Activated CD4-positive, CD25-positive, alpha-beta regulatory T cell treated with anti-CD3 and anti-CD28 coated beads, Interleukin-2, amount 50 U/mL, for 16 hours (primary cell): ENCODE measurements around the gene PTPRT.

Source experiments
- DNase-seq: peaks from one replicate; pipeline ENCODE4 v3.0.0-alpha.2; 2020; ENCODE audit warnings: low read depth, low spot score

The PTPRT gene

DNA sequence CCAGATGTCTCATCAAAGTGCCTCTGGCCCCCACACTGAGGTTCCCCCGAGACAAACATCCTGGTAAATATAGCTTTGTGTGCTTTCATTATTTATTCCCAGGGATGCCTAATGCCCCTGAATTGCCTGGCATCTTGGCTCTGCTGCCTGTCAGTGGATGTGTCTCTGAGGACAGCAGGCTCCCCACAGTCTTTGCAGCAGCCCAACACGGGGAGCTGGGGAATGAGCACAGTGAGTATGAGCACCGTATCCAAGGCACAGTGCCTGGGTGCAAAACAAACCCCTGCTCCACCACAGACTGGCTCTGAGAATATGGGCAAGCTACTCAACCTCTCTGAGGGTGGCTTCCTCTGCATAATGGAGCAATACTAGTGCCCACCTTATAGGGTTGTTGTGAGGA lies 165.9 kb downstream of the PTPRT start:
- no peak for DNase-seq

DNA sequence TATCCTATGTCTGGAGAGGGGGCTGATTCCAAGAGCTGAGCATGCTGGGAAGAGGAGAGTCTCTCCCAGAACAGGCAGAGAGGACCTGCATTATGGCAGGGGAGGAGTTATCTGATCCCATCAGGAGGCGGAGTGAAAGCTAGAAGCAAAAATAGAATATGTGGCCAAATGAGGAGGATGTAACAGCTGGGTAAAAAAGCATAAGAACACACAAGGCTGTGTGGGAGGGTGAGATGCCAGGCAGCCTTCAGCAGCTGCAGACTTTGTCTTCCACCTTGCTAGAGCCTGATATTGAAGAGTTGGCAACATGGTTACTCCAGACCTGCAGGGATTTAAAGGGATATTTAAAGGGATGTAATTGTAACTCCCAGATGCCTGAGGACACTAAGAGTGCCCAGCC lies 167.1 kb downstream of the PTPRT start:
- no peak for DNase-seq

DNA sequence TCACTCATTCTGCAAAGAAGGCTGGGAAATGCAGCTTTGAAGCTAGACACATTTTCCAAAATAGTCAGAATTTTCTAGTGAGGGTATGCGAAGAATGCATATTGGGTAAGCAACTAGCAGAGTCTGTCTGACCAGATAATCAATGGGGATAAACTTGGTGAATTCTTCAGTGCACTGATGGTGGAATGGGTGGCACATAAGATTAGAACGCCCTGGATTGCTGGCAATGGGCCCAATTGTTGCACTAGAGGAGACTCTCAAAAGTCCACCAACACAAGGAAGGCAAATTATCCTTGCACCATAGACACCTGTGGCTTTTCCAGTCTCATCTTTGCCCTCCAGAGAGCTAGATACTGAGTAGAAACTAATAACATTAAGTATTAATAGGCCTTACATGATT lies 167.6 kb downstream of the PTPRT start:
- DNase-seq, result no peak

DNA sequence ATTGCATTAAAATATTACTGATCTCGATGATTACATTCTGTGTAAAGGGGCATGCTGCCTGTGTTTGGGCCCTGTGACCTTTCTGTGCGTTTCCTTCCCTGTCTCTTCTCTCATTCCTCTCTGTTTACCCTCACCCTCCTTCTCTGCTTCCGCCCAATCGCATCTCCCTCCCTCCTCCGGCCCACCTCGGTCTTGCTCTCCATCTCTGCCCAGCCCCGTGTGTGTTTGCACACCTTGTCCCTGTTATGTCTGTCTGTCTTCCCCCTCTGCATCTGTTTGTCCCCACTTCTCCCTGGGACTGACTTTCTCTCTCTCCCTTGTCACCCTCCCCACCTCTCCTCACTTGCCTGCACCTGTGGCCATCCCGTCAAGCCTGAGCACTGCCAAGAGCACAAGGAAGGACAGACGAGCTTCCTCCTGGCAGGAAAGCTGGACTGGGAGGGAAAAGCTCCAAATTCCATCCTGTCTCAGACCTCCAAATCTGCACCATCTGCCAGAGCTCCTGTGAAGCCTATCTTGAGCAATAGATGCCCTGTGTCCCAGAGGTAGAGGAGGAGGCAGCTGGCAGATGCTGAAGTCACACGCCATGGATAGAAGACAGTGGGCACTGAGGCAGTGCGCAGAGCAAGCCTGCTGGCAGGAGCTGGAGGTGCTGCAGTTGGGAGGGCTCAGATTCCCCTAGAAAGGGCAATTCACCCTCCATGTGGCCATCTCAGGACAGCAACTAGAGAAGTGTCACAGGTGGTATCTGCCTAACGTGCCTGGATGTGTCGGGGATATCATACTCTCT lies 172.3 kb downstream of the PTPRT start:
- DNase-seq, result no peak

DNA sequence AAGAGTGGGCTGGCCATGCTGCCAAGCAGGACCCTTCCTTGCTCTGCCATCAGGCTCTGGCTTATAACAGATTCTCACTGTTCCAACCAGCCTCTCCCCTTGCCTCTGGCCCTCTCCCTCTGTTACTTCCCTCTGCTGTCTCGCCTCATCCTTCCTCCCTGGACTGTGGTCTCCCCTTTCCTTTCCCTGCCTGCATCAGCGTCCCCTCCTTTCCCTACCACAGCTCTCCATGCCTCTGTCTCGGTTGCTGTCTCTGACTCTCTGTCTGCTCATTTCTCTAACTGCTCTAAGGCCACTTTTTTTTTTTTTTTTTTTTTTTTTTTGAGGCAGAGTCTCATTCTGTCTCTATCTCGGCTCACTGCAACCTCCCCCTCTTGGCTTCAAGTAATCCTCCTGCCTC lies 173.4 kb downstream of the PTPRT start:
- DNase-seq, result no peak

DNA sequence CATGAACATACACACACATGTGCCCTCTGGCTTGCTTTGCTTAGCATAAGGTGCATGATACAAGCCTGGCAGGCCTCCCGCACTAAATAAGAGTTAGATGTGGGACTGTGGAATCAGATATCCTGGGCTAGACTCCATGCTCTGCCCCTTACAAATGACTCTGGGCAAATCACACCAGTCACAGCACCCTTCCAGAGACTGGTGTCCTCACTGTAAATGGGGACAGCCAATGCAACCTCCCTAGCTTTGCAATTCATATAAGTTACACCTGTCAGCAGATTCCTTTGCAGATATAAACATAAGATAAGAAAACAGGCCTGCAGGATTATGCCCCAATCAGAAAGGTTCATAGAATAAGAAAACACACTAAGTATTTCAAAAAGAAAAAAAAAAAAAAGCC lies 174.1 kb downstream of the PTPRT start:
- no peak for DNase-seq

DNA sequence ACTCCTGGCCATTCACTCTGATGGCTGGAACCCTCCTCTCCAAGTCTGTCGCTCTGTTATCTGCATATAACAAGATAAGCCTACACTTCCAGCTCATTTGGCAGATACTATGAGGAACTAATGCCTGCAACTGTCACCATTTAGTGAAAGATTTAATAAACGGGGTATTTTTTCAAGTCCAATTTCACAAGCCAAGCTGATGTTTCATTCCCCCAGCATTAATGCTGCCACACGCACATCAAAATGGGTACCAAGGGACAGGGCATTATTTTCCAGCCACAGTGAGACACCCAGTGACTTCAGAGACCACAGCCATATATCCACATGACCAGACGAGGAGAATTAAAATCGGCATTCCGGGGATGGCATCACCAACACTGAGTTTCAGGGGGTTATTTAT lies 175.5 kb downstream of the PTPRT start:
- no peak for DNase-seq

DNA sequence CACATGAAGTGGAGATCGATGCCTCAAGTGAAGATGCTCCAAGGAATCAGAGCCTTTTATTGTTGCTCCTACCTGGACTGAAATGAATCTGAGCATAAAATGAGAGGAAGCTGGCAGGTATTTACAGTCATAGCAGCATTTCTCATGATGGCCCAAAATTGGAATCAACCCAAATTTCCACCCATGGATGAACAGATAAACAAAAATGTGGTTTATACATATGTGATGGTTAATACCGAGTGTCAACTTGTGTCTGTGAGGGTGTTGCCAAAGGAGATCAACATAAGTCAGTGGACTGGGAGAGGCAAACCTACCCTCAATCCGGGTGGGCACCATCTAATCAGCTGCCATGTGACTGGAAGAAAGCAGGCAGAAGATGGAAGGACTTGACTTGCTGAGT lies 178.2 kb downstream of the PTPRT start:
- no peak for DNase-seq

DNA sequence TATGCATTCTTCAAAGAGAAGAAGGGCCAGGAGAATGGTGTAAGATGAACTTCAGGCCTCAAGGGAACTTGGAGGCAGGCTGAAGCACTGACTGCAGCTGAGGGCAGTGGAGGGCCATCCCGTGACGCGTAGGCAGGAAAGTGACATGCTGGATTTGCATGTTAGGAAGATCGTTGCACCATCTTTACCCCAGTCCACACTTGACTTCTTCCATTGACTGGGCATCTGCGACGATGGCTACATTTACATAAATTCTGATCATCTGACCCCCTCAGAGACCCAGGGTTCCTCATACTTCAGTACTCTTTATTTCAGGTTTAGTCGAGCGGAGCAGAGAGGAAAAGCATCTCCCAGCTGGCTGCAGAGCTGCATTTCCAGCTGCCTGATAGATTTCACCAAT lies 180.2 kb downstream of the PTPRT start:
- no peak for DNase-seq

DNA sequence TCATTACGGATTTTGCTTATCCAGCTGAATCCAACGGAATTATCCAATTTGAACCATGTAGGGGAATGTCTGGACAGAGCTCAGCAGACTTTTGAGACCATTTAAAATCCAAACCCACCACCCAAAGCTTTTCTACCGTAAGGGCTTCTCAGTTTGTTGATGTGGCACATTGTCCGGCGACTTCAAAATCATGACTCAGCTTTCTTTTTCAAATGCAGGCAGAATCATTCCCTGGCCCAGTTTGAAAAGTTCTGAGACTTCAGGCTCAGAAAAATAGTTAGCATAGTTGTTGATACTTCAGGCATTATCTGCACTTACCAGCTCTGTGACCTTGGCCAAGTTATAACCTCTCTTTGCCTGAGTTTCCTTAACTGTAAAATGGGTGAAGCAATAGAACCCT lies 182.2 kb downstream of the PTPRT start:
- no peak for DNase-seq

DNA sequence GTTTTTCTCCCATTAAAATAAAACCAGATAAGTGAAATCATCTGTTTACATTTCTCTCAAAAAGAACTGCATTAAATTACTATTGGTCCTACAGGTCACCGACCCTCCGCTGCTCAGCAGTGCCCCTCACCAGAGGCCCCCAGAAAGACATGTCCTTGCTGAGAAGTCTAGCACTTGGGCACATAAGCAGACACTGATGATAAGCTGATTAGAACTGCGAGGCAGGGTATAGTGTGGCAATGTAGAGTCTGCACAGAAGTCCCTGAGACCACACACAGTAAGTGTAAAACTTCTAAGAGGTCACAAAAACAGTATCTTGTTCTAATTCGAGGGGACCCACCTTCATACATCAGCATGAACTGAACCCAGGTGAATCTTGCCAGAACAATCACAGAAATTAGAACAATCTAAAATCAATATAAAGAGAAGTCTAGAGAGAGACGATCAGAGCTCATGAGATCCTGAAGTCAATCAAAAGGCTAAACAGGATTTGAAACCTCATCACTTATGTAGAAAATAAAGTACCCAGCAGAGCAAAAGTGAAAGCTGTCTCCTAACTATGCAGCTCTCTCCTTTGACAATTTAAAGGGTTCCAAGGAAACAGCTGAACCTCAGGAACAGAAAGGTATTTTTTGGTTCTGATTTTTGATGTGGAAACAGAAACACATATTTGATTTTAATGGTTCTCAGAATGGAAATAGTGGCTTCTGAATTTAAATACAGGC lies 182.9 kb downstream of the PTPRT start:
- no peak for DNase-seq

DNA sequence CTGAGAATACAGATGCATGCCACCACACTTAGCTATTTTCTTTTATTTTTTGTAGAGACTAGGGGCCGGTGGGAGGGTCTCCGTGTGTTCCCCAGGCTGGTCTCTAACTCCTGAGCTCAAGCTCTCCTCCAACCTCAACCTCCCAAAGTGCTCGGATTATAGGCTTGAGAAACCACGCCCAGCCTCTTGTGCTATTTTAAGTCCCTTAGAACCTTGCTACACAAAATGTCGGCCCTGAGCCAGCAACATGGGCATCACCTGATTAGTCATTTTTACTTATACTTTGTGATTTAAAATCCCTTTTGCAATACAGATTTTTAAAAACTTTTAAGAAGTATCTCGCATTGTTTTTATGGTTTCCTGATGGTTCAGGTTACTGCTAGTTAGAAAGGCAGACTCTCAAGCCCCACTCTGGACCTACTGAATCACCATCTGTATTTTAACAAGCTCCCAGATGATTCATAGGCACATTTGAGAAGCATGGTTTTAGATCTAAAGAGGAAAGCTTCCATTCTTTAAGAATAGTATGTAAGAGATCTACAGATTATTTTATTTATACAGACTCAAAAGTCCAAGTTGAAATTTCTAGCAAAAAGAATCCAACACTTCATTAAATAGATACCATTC lies 186.3 kb downstream of the PTPRT start:
- no peak for DNase-seq

DNA sequence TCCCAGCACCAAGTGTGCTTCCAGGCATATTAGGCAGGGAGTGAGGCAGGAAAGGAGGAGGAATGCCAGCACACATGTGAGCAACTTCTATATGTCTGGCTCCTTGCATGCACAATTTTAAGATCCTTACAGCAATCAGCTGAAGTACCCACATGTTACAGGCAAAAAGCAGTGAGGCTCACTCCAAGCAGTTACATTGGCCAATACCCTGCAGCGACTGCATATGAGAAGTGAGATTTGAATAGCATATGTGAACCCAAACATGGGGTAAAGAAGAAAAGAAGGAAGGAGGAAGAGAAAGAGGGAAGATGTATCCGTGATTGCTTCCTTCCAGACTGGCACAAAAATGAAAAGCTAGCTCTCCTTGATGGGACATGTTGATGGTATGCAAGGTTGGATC lies 193.6 kb downstream of the PTPRT start:
- DNase-seq, result no peak

DNA sequence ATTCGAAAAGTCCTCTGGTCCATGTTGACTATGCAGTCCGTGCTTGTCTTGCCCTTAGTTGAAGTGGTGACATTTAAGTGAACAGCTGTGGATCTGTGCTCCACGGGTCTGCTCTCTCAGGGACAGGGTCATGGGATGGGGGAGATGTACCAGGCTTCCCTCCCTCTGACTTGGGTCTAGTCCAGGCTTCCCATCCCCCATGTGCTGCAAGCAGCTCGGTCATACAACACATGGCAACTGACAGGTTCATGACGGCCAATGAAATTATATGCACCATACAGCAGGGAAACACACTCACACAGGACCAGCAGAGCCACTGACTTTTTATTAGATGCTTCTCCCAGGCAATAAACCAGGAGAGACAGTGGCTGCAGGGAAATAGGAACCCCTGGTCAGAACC lies 201.4 kb downstream of the PTPRT start:
- no peak for DNase-seq

DNA sequence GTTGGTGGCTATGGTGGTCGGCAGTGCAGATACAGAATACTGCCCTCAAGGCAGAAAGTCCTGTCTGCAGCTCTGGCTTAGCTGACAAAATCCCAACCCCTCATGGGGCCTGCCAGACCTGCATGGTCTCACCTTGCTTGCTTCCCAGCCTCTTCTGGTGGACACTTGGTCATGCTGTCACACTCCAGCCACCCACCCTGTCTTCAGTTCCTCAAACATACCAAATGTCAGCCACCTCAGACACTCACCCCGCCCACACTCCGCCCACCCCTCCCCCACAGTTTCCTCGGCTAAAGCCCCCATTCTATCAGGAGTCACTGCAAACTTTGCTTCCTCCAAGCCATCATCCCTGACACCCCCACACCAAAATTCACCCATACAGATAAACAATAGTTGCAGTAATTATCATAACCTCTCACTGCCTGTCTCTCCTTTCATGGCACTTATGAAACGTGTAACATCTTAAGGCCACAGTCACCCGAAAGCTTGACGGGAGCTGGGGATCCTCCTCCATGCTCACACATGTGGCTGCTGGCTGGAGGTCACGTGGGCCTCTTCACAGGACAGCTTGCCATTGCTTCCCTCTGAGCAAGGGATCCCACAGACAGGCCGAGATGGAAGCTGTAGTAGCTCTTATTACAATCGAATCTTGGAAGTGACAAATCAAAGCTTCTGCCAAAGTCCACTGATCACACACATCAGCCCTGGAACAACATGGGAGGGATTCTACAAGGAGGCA lies 202.2 kb downstream of the PTPRT start:
- no peak for DNase-seq

DNA sequence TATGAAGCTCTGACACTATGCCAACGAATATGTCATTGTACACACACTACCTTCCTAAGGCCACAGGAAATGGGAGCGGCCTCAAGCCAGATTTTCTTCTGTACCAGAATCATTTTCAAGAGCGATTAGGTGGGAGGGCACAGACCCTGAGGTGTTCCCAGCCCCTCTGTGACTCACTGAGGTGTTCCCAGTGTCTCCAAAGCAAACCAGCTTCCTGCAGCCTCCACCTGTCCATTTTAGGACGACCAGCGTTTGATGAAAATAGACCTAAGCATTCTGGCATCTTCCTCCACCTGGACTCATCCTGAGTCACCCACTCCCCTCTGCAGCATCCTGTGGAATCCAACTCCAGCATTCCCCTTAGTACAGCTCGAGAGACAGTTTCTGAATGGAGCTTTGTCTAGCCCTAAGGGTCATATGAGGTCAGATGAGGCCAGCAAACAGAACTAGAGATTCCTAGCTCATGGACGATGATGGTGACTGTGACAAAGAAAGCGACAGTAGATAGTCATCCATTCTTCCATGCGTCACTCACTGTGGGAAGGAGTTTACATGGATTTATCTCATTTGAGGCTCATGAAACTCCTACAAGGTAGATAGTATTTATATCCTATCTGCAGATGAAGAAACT lies 203.4 kb downstream of the PTPRT start:
- no peak for DNase-seq

DNA sequence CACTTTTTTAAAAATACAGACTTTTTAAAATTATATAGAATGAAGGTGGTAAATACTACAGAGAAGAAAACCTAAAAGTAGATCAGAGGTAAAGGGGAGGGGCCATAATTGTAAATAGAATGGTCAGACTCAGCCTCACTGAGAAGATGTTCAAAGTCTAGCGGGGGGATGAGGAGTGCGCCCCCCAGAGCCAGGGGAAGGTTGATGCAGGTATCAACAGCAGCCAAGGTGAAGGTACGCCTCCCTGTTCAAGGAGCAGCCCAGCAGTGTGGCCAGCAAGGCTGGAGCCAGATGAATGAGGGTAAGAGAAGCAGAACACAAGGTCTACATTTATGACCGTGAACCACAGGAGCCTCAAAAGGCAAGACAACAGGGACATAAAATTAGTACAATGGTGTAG lies 204.1 kb downstream of the PTPRT start:
- no peak for DNase-seq

DNA sequence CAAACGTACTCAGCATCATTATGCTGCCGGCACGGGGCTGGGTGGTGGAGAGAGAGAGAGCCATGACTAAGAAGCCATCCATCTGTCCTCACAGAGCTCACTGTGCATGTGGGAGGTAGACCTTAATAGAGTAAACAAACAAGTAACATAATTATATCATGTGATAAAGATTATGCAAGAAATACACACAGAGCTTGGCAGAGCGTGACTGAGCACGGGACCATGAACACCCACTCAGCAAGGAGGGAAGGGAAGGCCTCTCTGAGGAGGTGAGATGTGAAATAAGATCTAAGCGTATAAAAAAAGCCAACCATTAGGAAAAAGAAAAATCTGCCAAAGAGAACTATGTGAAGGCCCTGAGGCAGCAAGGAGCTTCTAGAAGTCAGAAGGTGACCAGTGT lies 207.5 kb downstream of the PTPRT start:
- DNase-seq, result no peak

DNA sequence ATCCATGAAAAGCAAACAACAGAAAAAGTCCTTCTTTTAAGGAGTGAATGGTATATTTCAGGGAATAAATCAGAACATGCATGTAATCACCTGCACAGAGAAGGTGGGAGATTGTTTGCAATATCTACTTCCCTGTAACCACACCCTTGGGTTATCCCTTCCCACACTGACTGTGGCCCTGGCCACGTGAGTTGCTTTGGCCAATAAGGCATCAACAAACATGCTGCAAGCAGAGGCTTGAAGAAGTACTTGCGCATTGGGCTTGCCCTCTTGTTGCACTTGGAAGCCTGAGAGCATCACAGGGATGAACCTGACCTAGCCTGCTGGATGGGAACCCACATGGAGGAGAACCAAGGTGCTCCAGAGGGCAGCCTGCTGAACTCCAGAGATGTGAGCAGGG lies 208.5 kb downstream of the PTPRT start:
- no peak for DNase-seq

DNA sequence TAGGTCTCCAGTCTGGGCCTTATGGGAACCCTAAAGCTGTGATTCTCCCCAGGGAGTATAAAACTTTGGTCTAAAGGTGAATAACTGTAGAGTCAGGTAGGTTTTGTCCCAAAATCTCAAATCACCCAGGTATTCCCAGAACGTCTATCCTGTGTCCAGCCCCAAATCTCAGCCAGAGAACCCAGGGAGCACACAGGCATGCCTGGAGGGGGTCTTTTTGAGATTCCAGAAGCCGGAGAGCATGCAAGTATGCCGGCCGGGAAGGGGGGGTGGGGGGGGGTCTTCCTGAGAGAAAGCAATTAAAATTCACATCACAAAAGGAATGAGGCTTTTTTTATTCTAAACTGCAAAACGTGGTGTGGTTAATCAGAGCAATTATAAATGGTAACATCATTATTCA lies 210.0 kb downstream of the PTPRT start:
- DNase-seq, result no peak

DNA sequence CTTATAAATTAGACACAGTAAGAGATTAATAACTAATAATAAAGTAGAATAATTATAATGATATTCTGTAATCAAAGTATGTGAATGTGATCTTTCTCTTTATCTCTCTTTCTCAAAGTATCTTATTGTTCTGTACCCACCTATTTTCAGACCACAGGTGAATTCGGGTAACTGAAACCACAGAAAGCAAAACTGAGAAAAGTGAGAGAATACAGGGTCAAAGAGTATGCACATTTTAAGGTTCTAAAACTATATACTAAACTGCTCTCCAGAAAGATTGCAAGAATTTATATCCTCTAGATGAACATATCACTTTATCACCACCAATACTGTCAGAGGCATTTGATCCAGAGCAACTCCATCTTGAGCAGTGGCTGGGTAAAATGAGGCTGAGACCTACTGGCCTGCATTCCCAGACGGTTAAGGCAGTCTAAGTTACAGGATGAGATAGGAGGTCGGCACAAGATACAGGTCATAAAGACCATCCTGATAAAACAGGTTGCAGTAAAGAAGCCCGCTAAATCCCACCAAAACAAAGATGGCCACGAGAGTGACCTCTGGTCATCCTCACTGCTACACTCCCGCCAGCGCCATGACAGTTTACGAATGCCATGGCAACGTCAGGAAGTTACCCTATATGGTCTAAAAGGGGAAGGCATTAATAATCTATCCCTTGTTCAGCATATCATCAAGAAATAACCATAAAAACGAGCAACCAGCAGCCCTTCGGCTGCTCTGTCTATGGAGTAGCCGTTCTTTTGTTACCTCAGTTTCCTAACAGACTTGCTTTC lies 211.3 kb downstream of the PTPRT start:
- no peak for DNase-seq
